NB4 (cell line): ENCODE data around the gene PRL.
A peak's percentile ranks its signal among the peaks of the same experiment; 100 is the strongest.

ENCODE experiments used
- DNase-seq: peaks from one replicate; pipeline ENCODE4 v3.0.0; 2010; ENCODE audit warnings: low read depth
- H3K4me3 ChIP-seq: one replicate; pipeline ENCODE4 v1.5.1; 2011; ENCODE audit warnings: mild to moderate bottlenecking, low read depth, low read length, moderate library complexity
- MYC ChIP-seq: IDR thresholded peaks from 2 replicates; pipeline ENCODE4 v1.6.1; 2011; ENCODE audit warnings: low read depth, low read length
- POLR2A ChIP-seq: IDR thresholded peaks from 2 replicates; pipeline ENCODE4 v1.6.1; 2011; ENCODE audit warnings: mild to moderate bottlenecking; ENCODE audit not compliant: insufficient read length; ENCODE audit errors: extremely low read depth
- TF ChIP-seq, protein P1 (sequence below): IDR thresholded peaks from 2 replicates; pipeline ENCODE4 v1.6.1; 2011; ENCODE audit warnings: low read depth, low read length
- TF ChIP-seq, protein P2 (sequence below): IDR thresholded peaks from one replicate; pipeline ENCODE4 v1.5.1; 2012; ENCODE audit warnings: low read depth, low read length

The PRL gene

DNA sequence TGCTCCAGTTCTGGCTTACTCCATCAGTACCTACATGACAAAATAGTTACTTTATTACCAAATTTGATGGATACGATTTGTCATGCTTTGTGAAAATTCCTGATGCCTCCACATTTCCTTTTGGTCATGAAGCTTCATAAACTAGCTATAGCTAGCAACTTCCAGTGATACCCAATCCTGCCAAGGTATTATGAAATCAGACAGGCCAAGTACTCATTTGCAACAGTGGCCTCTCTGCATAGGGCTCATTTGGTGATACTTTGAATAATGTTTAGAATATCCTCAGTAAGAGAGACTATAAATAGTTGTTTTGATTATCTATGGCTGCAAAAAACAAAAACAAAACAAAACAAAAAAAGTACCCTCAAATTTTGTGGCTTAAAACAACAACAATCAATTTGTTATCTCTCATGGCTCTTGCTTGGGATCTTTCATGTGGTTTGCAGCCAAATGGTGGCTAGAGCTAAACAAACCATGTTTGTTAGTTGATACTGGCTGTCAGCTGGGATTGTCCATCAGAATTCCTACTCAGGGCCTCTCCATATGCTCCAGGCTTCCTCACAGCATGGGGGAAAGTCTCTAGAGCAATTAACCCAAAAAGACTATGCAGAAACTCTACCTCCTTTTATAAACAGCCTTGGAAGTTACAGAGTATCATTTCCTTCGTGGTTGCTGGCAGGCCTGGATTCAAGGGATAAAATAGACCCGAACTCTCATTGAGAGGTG lies 10.1 kb upstream of the PRL start:
- H3K4me3 ChIP-seq: no peak overlapping the region
- no peak for DNase-seq
- TF ChIP-seq, protein P1, sequence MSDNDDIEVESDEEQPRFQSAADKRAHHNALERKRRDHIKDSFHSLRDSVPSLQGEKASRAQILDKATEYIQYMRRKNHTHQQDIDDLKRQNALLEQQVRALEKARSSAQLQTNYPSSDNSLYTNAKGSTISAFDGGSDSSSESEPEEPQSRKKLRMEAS: no peak
- TF ChIP-seq, protein P2, sequence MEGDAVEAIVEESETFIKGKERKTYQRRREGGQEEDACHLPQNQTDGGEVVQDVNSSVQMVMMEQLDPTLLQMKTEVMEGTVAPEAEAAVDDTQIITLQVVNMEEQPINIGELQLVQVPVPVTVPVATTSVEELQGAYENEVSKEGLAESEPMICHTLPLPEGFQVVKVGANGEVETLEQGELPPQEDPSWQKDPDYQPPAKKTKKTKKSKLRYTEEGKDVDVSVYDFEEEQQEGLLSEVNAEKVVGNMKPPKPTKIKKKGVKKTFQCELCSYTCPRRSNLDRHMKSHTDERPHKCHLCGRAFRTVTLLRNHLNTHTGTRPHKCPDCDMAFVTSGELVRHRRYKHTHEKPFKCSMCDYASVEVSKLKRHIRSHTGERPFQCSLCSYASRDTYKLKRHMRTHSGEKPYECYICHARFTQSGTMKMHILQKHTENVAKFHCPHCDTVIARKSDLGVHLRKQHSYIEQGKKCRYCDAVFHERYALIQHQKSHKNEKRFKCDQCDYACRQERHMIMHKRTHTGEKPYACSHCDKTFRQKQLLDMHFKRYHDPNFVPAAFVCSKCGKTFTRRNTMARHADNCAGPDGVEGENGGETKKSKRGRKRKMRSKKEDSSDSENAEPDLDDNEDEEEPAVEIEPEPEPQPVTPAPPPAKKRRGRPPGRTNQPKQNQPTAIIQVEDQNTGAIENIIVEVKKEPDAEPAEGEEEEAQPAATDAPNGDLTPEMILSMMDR: no peak
- TF ChIP-seq MYC (no peak), POLR2A (no peak)

DNA sequence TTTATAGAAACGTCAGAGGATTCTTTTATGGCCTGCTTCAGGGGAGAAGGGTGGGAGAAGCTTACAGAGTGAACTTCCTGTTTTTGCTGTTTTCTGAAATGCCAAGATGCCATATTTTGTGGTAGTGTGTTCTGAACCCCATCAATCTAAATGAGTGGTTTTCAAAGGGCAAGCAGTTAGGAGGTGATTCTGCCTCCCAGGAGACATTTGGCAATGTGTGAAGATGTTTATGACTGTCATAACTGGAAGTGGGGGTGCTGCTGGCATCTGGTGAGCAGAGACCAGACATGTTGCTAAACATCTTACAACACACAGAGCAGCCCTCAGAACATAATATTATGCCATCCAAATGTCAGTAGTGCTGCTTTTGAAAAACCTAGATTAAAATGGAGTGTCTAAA lies 6.0 kb upstream of the PRL start:
- TF ChIP-seq, protein P2: no peak
- TF ChIP-seq MYC: no peak
- no peak for TF ChIP-seq POLR2A
- TF ChIP-seq, protein P1: no peak
- peak; percentile 56 for DNase-seq
- no peak overlapping the region for H3K4me3 ChIP-seq

DNA sequence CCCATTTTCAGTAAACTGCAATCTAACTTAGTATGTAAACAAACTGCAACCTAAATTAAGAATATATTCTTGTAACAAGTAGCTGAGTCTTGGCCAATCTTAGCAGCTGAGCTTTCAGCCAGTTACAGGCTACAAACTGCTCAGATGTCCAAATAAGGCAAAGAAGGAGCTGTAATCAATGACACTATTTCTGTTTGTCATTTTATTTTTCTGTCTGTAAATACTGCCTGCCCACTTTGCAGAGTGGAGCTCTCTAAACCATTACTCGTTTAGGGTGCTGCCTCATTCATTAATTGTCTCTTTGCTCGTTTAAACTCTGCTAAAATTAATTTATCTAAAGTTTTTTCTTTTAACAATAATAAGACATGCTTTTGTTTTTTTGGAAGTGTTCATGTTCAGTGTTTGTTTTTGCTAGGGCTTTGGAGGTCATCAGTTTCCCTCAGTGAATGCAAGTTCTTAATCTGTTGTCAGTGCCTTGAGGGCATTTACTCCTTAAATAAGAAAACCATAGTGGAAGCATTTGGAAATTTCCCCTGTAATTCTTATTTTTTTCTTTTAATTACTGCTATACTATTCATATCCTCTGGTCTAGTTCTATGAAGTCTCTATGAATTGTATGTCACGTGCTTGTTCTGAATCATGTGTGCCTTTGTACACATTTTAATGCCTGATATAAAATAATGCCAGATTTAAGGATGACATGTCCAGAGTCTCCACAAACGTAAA lies 3.6 kb upstream of the PRL start:
- TF ChIP-seq, protein P2: no peak
- TF ChIP-seq MYC (no peak), POLR2A (no peak)
- TF ChIP-seq, protein P1: no peak
- DNase-seq: no peak

DNA sequence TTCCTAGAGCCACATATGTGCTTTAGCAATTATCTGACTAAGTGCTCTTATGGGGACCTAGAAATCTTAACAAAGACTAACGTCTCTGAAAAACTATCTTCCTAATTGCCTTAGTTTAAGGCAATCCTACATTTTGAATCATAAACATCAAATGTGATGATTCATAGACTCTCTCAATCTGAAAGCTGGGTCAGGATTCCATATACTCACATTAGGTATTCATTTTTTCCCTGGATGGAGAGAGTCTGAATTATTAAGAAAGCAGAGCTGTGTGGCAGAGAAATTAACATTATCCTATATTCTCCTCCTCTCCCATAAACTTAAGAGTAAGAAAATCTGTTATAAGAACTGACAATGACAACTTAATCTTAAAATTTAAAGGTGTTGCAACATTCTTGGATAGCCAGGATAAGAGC lies 1.6 kb upstream of the PRL start:
- no peak overlapping the region for H3K4me3 ChIP-seq
- no peak for DNase-seq
- no peak for TF ChIP-seq POLR2A
- TF ChIP-seq, protein P2: no peak
- TF ChIP-seq, protein P1: no peak
- no peak for TF ChIP-seq MYC

More for the DNA sequence above, 3.6 kb upstream of the PRL start:
- H3K4me3 ChIP-seq: no peak overlapping the region

DNA sequence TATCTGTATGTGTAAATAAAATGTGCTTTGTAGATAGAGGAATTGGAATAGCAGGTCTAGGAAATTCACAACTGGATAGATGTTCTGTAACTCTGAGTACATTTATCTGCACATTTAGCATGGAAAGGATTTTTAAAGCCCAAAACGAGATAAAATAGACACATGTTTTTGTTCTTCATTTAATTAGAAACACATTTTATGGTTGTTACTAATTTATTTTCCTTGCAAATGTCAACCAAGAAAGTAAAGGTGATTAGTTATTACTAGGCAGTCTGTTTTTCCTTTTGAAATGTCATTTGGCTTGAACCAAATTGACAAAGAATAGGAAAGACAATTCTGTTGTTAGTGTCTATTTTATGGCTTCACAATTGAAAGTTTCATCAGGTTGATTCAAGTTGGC lies 769 bp downstream of the PRL start:
- no peak for DNase-seq
- TF ChIP-seq, protein P2: no peak
- TF ChIP-seq POLR2A (no peak), MYC (no peak)
- TF ChIP-seq, protein P1: no peak
- H3K4me3 ChIP-seq: no peak overlapping the region
